ENCODE results near the gene ZDHHC18.

Gene ZDHHC18

DNA sequence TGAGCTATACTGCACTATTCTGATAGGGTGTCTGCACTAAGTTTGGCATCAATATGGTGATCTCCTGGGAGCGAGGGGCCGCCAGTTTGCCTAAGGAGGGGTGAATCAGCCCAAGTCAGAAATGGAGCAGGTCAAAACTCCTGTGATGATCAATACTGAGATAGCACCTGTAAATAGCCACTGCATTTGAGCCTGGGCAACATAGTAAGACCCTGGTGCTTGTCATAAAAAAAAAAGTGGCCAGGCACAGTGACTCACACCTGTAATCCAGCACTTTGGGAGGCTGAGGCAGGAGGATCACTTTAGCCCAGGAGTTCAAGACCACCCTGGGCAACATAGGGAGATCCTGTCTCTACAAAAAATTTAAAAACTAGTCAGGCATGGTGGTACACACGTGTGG is 11.6 kb upstream of the ZDHHC18 start:
- TF ChIP-seq GATA2 (IDR thresholded peaks at IDR 0.05; ENCODE audit: low read depth, low read length) (no peak), GATA3 (IDR thresholded peaks at IDR 0.05; ENCODE audit: low read depth, low read length) (no peak)

DNA sequence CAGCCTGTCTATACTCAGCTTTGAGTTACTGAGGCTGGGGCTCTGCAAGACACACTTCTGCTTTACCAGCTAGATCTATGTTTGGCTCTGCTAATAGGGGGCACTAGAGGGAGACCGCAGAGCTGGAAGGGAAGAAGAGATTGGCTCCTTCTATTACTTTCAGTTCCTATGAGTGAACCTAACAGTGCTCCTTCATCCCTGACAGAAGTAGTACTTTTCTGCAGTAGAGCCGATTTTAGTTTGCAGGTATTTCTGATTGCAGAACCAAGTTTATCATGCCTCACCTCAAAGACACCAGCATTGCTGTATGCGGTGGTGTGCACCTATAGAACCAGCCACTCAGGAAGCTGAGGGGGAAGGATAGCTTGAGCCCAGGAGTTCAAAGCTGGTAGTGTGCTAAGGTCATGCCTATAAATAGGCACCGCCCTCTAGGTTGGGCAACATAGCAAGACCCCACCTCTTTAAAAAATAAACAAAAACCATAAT is 5.7 kb upstream of the ZDHHC18 start:
- TF ChIP-seq GATA3 (IDR thresholded peaks at IDR 0.05; ENCODE audit: low read depth, low read length) (no peak), GATA2 (IDR thresholded peaks at IDR 0.05; ENCODE audit: low read depth, low read length) (no peak)

DNA sequence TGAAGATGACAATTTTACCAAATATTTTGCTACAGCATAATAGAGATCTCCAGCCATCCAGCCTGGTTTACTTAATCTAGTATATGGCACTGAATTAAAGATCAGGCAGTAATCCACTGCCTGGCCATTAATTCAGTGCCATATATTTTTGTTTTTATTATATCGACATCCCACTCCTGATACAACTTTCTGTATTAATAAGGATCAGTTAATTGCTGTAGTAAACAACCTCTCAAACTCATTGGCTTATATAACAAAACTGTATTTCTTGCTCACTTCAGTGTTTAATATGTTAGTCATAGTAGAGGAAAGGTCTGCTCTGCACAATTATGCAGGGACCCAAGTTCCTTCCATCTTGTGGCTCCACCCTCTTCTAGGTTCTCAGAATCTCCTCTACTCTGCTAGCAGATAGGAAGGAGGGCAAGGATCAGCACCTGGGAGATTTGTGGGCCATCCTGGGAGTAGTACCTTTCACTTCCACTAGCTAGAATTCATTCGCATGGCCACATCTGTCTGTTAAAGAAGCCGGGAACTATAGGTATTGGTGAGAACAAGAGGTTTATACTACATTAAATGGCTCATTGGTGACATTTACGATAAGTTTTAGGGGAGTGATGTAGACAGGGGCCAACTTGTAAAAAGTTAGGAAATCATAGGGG is 3.6 kb upstream of the ZDHHC18 start:
- TF ChIP-seq GATA2 (IDR thresholded peaks at IDR 0.05; ENCODE audit: low read depth, low read length) = no peak
- no peak for TF ChIP-seq GATA3 (IDR thresholded peaks at IDR 0.05; ENCODE audit: low read depth, low read length)

DNA sequence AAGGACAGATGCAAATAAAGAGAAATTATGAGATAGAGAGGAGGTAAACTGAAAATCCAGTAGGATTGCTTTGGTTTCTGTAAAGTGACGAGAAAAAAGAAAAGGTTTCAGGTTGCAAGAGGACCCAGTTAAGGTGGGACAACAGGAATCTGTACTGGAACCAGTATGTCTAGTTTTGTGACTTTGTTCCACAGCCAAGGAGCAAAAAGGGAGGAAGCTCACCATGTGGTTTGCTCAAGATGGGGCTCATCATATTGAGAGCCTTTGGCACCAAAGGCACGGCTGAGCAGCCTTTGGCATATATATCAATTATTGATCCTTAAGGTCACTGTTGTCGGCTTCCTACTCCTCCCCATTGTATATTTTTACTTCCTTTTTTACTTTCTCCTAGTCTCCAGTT is 1.8 kb upstream of the ZDHHC18 start:
- TF ChIP-seq GATA3 (IDR thresholded peaks at IDR 0.05; ENCODE audit: low read depth, low read length) (no peak), GATA2 (IDR thresholded peaks at IDR 0.05; ENCODE audit: low read depth, low read length) (no peak)

DNA sequence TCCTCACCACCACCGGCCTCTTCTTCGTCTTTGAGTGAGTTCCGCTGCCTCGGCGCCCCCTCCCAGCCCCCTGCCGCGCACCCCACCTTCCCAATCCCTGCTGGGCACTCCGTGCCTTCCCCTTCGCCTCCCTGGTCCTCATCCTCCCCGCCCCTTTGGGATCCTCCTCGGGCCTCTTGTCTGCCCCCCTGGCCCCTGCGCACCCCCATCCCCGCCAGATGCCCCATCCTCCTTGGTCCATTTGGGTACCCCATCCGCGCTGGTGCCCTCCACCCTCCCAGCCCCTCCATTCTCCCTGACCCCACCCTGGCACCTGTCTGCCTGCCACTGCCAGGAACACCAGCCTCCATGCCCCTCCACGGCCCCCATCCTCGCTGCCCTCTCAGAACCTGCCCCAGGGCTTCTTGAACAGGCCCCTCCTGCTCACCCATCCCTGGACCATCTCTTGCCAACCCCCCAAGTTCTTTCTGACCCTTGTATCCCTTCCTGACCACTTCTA is 667 bp downstream of the ZDHHC18 start:
- TF ChIP-seq GATA2 (IDR thresholded peaks at IDR 0.05; ENCODE audit: low read depth, low read length) (no peak), GATA3 (IDR thresholded peaks at IDR 0.05; ENCODE audit: low read depth, low read length) (no peak)

DNA sequence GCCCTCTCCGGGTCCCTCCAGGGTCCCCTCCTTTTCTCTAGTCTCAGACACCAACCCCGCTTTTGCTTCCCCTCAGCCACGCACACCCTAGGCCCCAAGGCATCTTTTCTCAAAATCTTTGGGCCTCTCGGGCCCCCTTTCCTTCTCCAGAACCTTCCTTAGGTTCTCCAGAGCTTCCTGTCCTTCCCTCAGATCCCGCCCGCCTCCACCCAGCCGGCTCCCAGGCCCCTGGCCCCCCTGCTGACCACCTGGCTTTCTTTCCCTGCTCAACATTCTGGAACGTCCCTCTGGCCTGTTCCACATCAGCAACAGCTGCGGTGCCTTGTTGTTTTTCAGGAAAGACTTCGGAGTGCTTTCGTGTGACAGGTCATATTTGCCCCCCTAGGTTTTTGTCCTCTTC is 1.2 kb downstream of the ZDHHC18 start:
- TF ChIP-seq GATA2 (IDR thresholded peaks at IDR 0.05; ENCODE audit: low read depth, low read length) (no peak), GATA3 (IDR thresholded peaks at IDR 0.05; ENCODE audit: low read depth, low read length) (no peak)

DNA sequence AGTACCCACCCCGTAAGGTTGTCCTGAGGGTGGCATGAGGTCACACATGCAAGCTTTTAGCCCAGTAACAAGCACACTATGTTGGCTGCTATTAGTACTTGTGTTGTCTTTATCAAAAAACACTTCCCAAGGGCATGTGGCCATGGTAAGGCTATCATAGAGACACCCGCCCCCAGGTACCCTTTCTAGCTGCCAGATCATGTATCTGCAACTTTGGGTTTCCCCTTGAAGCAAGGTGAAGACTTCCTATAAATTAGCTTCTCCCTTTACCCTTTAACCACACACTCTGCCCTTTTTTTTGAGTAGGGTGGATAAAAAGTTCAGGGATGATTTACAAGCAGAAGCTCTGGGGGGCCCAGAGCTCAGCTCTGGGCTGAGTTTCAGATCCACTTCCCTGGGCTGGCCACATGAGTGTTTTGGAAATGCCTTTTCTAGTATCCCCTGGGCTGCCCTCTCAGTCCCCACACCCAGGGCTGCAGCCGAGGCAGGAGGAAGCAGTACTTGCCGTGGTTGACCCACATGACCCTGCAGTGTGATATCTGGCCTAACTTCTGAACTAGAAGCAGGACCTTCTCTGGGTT is 2.0 kb downstream of the ZDHHC18 start:
- TF ChIP-seq GATA2 (IDR thresholded peaks at IDR 0.05; ENCODE audit: low read depth, low read length) = no peak
- no peak for TF ChIP-seq GATA3 (IDR thresholded peaks at IDR 0.05; ENCODE audit: low read depth, low read length)

DNA sequence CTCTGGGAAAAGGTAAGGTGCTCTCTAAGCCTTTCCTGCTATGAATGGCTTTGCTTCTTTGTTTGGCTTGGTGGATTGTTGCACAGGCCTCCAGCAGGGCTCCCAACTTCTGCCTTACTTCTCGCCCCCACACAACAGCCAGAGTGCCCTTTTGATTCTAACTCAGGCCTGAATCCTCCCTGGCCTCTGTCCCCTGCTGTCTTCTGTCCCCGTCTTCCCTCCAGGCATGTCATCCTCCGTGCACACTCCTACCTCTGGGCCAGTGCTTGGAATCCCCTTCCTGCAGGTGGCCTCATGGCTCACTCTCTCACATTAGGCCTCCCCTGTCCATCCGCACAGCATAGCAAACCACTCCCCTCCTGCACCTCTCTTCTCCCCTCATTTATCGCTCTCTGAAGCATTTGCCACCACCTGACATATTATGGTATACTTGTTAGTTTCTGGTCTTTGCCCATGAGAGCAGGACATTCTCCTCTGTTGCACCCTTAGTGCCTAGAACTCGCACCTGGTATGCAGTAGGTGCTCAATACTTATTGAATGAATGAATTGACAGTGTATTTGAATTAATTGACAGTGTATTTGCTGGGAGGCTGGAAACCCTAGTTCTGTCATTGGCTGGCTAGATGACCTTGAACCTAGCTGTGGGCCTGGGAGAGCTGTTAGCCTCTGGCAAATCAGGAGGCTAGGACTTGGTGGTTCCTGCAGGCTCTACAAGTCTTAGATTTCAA is 2.9 kb downstream of the ZDHHC18 start:
- no peak for TF ChIP-seq GATA2 (IDR thresholded peaks at IDR 0.05; ENCODE audit: low read depth, low read length)

DNA sequence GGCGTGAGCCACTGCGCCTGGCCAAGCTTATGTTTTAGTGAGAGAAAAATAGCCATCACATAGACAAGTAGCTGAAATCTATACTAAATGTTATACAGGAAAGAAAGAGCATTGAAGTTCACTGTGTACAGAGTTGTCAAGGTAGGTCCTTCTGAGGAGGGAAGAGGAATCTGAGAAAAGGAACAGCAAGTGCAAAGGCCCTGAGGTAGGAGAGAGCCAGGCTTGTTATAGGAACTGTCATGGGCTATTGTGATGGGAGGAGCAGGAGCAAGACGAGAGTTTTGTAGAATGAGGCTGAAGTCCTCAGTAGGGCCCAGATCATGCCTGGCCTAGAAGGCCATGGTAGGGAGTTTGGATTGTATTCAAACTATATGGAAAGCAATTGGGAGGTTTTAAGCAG is 4.6 kb downstream of the ZDHHC18 start:
- TF ChIP-seq GATA3 (IDR thresholded peaks at IDR 0.05; ENCODE audit: low read depth, low read length) = no peak
- TF ChIP-seq GATA2 (IDR thresholded peaks at IDR 0.05; ENCODE audit: low read depth, low read length) = no peak

DNA sequence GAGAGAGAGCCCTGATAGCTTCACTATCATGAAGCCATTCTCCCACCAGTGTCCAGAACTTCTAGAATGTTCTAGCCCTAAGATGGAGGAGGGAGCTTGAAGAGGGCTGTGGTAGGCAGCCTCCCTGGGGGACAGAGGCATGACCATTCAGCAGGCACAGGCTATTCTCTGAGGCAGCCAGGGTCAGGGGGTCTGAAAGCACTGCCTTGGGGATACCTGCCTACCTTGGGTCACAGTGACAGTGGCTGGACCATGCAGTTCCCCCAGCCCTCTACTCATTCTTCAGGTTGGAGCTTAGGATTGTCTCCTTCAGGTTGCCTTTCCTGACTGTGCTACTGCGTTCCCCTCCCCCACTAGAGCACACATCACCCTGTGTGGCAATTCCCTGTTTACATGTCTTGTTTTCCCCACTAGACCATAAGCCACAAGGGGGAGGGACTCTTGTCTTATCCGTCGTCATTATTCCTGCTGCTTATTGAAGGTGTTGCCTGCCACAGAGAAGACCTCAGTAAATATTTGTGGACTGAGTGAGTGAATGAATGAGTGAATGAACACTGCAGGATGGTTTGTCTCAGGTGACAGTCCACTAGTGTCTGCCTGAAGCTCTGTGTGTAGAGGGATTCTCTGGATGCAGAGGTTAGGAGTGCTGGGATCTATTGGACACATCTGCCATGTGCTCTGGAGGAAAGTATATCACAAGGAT is 5.2 kb downstream of the ZDHHC18 start:
- TF ChIP-seq GATA2 (IDR thresholded peaks at IDR 0.05; ENCODE audit: low read depth, low read length) (no peak), GATA3 (IDR thresholded peaks at IDR 0.05; ENCODE audit: low read depth, low read length) (no peak)

DNA sequence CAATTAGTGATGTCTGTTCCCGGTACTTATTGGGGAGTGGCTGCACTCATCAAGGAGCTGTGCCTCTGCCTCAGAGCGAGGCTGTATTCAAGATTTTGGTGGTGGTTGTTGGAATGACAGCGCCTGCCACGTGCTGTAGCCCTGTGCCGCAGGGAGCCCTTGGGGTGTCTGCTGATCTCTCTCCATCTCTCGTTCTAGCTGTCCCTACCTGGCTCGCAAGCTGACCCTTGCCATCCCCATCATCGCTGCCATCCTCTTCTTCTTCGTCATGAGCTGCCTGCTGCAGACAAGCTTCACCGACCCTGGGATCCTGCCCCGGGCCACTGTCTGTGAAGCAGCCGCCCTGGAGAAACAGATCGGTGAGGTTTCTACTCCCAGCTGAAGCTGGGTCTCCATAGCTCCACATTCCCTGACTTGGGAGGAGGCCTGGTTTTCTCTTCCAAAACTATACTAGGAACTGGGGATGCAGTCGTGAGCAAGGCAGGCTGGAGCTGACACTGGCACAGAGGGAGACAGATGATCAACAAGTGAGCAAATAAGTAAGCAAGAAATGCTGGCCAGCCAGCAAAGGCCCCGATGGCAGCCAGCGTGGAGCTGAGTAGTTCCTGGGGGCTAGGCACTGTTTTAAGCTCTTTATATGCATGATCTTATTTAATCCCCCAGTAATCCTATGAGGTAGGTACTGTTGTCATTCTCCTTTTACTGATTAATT is 5.9 kb downstream of the ZDHHC18 start:
- no peak for TF ChIP-seq GATA3 (IDR thresholded peaks at IDR 0.05; ENCODE audit: low read depth, low read length)
- TF ChIP-seq GATA2 (IDR thresholded peaks at IDR 0.05; ENCODE audit: low read depth, low read length) = no peak

DNA sequence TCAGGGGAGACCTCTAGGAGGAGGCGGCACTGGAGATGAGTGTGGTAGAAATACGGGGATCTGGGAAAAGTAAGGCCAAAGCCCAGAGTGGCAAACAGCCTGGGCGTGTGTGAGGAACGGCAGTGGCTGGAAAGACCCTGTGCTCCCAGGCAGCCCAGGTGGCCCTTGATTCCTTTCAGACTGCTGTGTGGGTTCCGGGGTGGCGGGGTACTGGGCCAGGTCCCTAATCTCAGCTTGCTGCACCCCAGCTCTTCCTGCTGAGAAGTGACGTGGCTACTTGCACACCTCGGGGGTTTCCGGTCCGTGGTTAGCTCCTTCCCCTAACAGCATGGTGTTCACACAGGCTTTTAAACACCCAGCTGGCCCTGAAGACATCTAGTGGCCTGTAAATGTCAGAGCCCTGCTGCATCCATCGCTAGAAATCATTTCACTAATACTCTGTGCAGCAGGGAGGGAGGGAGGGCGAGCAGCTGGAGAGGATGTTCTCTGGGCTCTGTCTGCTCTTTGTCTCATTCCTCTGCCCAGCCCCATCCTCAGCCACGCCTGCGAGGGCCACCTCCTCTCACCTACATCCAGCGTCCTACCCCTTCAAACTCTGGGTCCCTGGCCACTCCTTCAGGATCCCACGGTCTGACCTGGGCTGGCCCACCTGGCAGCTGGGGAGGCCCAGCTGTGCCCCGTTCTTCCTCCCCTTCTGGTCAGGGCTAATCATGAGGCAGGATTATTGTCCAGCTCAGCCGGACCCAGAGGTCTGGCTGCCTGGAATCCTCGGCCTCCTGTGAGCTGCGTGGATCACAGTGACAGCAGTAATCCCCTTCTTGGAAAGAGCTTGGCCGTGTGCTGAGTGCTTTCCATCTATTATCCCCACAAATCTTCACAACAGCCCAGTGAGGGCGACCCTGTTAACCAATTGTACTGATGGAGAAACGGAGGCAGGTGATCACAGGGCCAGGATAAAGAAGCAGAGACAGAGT is 7.2 kb downstream of the ZDHHC18 start:
- TF ChIP-seq GATA3 (IDR thresholded peaks at IDR 0.05; ENCODE audit: low read depth, low read length) (no peak), GATA2 (IDR thresholded peaks at IDR 0.05; ENCODE audit: low read depth, low read length) (no peak)
